HepG2 (cell line): ENCODE data around the gene TCFL5. TPM values are rescaled to one million over a fixed set of nuclear protein-coding genes. Genes with fewer than 3 reads are reported as not detected.

ENCODE experiments used
- AFF4 ChIP-seq: sonication (generic); formaldehyde crosslinking; IDR thresholded peaks from 2 replicates; pipeline ENCODE4 v1.4.0; 2020; ENCODE audit warnings: missing genetic modification reagents
- ATM ChIP-seq: fragments of 450-650 bp; IDR thresholded peaks from 2 replicates; pipeline ENCODE4 v1.7.1; 2017; ENCODE audit warnings: mild to moderate bottlenecking, borderline replicate concordance
- E2F2 ChIP-seq: sonication (generic); formaldehyde crosslinking; IDR thresholded peaks from 2 replicates; pipeline ENCODE4 v1.4.0; 2020; ENCODE audit warnings: missing genetic modification reagents, borderline replicate concordance
- ELK4 ChIP-seq: sonication (generic); formaldehyde crosslinking; IDR thresholded peaks from 2 replicates; pipeline ENCODE4 v1.9.0; 2021; ENCODE audit warnings: missing genetic modification reagents, borderline replicate concordance
- FOXM1 ChIP-seq: sonication (generic); formaldehyde crosslinking; IDR thresholded peaks from 2 replicates; pipeline ENCODE4 v1.5.0; 2020; ENCODE audit warnings: missing genetic modification reagents
- HOXA9 ChIP-seq: sonication (generic); formaldehyde crosslinking; IDR thresholded peaks from 2 replicates; pipeline ENCODE4 v1.8.1; 2022; ENCODE audit warnings: missing genetic modification reagents, mild to moderate bottlenecking, moderate library complexity, borderline replicate concordance
- SOX13 ChIP-seq, 3 experiments: fragments of 450-650 bp in 1 of 3; sonication (generic) in 1 of 3; formaldehyde crosslinking in 1 of 3; IDR thresholded peaks in 2 of 3; conservative IDR thresholded peaks in 1 of 3; 2 replicates each; pipeline versions ENCODE4 v1.5.0 to v1.6.1; 2016 to 2020; ENCODE audit warnings: antibody characterized with exemption in 1 of 3, mild to moderate bottlenecking in 1 of 3, missing compliant biosample characterization in 1 of 3, missing genetic modification reagents in 1 of 3, moderate library complexity in 1 of 3
- STAT6 ChIP-seq: sonication (generic); formaldehyde crosslinking; IDR thresholded peaks from 2 replicates; pipeline ENCODE4 v1.4.0; 2020; ENCODE audit warnings: missing genetic modification reagents, mild to moderate bottlenecking, borderline replicate concordance
- ZBTB49 ChIP-seq: sonication (generic); formaldehyde crosslinking; IDR thresholded peaks from 2 replicates; pipeline ENCODE4 v1.4.0; 2020; ENCODE audit warnings: missing genetic modification reagents, borderline replicate concordance
- ZNF275 ChIP-seq: sonication (generic); formaldehyde crosslinking; IDR thresholded peaks from 2 replicates; pipeline ENCODE4 v1.8.0; 2022; ENCODE audit warnings: missing genetic modification reagents, mild to moderate bottlenecking, inconsistent platforms, borderline replicate concordance
- ZNF282 ChIP-seq: fragments of 450-650 bp; IDR thresholded peaks from 2 replicates; pipeline ENCODE4 v1.6.1; 2018; ENCODE audit not compliant: partially characterized antibody
- ZNF570 ChIP-seq: sonication (generic); formaldehyde crosslinking; IDR thresholded peaks from 2 replicates; pipeline ENCODE4 v1.4.0; 2020; ENCODE audit warnings: mild to moderate bottlenecking, missing genetic modification reagents, borderline replicate concordance
- polyA plus RNA-seq, 8 experiments: library from polyadenylated mRNA; depleted of rRNA in 3 of 8; stranded (reverse) in 7 of 8; unstranded in 1 of 8; fragments of >200 nt; fragmentation: Illumina TruSeq in 4 of 8; extraction: Trizol in 4 of 8; gene quantifications; 2 replicates each; pipeline versions ENCODE4 v1.2.1 to v1.2.3, GENCODE V29; 2011 to 2016; ENCODE audit warnings: low read depth in 4 of 8, missing spikeins in 1 of 8, mixed read lengths in 1 of 8; ENCODE audit not compliant: insufficient read depth in 1 of 8
- total RNA-seq, 5 experiments: library from RNA; depleted of rRNA; stranded (reverse); fragments of >200 nt; fragmentation: Illumina TruSeq; extraction: Trizol; gene quantifications; 2 replicates each; pipeline ENCODE4 v1.2.3, GENCODE V29; 2016; ENCODE audit warnings: low read depth in 1 of 5

Gene TCFL5
- total and polyA plus RNA-seq, 2 of the 13 experiments (the other 11 are each of a cell fraction or from before 2014, with no cell fraction given): 14.8 to 20.0 TPM

GRCh38 chr20:62822788-62823651 is 38.6 kb downstream of the TCFL5 start (continued):
- TF ChIP-seq ZBTB49 (CRISPR knock-in tag) (no peak), ZNF570 (no peak), STAT6 (CRISPR knock-in tag) (no peak), E2F2 (no peak), ELK4 (CRISPR knock-in tag) (peak; percentile 57; the same call in 1 of the 2 replicates), HOXA9 (CRISPR knock-in tag) (no peak), FOXM1 (no peak), AFF4 (CRISPR knock-in tag) (0 out of 2 replicates have a peak, but pooled peaks have one; percentile 69), SOX13 (IDR thresholded peaks at IDR 0.05) (no peak), SOX13 (CRISPR knock-in tag; conservative IDR thresholded peaks at IDR 0.05 in 1 of 2, IDR thresholded peaks at IDR 0.05 in 1 of 2) (peak; percentile 36 to 75; a peak in 2 of 4 replicates), ATM (no peak), ZNF282 (no peak), ZNF275 (CRISPR knock-in tag) (no peak; the same call in 1 of the 2 replicates)
